C4-2B (cell line): ENCODE data around the gene TTLL7.
A peak's percentile ranks its signal among the peaks of the same experiment; 100 is the strongest.

Source experiments
- H3K27ac ChIP-seq: fragments of 450-650 bp; 2 replicates; pipeline ENCODE4 v1.5.1; 2017
- CTCF ChIP-seq: fragments of 450-650 bp; conservative IDR thresholded peaks from 2 replicates; pipeline ENCODE4 v1.5.1; 2017; ENCODE audit warnings: mild to moderate bottlenecking
- ZFX ChIP-seq: fragments of 450-650 bp; IDR thresholded peaks from 2 replicates; pipeline ENCODE4 v1.6.1; 2017

Gene TTLL7

GRCh38 chr1:84021822-84022221 is 22.9 kb upstream of the TTLL7 start:
- TF ChIP-seq ZFX (no peak), CTCF (no peak)
- H3K27ac ChIP-seq, result no peak overlapping the region

- peak overlapping the region; percentile 50; the same call in 1 of the 2 replicates for H3K27ac ChIP-seq
- no peak for TF ChIP-seq ZFX
- peak; percentile 56 for TF ChIP-seq CTCF
Observed at GRCh38 chr1:84020151-84020550, 21.2 kb upstream of the TTLL7 start.

- TF ChIP-seq ZFX (no peak), CTCF (no peak)
- no peak overlapping the region for H3K27ac ChIP-seq
Observed at GRCh38 chr1:84019217-84019616, 20.3 kb upstream of the TTLL7 start.

DNA sequence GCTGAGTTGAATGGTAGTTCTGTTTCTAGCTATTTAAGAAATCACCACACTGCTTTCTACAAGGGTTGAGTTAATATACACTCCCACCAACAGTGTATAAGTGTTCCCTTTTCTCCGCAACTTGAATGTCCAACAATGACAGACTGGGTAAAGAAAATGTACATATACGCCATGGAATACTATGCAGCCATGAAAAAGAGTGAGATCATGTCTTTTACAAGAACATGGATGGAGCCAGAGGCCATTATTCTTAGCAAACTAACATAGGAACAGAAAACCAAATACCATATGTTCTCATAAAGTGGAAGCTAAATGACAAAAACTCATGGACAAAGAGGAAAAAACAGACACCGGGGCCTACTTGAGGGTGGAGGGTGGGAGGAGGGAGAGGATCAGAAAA is 14.8 kb upstream of the TTLL7 start:
- H3K27ac ChIP-seq, result no peak overlapping the region
- TF ChIP-seq CTCF (no peak), ZFX (no peak)

- TF ChIP-seq ZFX, result no peak
- no peak for TF ChIP-seq CTCF
- no peak overlapping the region for H3K27ac ChIP-seq
Observed at GRCh38 chr1:84012018-84012417, 13.1 kb upstream of the TTLL7 start.

DNA sequence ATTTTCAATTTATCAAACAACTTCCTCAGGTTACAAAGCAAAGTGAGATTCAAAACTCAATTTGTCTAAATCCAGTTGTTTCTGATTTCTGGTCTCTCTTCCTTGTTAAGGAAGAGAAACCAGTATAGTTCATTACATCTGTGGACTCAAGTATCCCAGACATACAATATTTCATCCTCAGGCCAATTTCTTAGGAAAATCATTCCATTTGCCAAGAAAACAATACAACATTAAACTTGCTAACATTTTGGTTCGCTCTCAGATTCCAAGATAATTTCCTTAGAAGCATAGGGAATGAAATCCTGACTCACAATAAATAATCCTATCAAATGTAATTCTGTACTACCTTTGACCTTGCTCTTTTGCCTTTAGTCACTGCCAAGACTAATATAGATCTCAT is 11.2 kb upstream of the TTLL7 start:
- TF ChIP-seq CTCF (no peak), ZFX (no peak)
- no peak overlapping the region for H3K27ac ChIP-seq

- no peak for TF ChIP-seq CTCF
- no peak for TF ChIP-seq ZFX
- H3K27ac ChIP-seq, result no peak overlapping the region
Observed at GRCh38 chr1:84008631-84009030, 9.7 kb upstream of the TTLL7 start.
